Measurements from ENCODE around the gene FAM9A.

Gene FAM9A

DNA sequence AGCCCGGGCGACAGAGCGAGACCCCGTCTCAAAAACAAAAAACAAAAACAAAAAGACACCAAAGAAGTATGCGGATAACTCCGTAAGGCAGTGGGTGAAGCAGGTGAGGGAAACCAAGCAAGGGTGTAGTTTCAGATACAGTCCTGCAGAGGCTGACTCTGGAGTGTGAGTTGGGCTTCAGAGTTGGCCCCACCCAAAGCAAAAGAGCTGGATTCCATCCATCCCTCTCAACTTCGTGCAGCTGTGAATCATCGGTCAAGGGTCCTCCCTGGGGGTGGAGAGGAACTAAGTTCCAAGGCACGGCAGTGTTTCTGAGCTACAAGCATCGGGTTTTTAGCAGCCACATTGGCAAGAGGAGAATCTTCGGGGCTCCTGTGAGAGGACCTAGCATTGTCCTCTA lies 43.9 kb upstream of the FAM9A start (continued):
- TF ChIP-seq, protein P1, sequence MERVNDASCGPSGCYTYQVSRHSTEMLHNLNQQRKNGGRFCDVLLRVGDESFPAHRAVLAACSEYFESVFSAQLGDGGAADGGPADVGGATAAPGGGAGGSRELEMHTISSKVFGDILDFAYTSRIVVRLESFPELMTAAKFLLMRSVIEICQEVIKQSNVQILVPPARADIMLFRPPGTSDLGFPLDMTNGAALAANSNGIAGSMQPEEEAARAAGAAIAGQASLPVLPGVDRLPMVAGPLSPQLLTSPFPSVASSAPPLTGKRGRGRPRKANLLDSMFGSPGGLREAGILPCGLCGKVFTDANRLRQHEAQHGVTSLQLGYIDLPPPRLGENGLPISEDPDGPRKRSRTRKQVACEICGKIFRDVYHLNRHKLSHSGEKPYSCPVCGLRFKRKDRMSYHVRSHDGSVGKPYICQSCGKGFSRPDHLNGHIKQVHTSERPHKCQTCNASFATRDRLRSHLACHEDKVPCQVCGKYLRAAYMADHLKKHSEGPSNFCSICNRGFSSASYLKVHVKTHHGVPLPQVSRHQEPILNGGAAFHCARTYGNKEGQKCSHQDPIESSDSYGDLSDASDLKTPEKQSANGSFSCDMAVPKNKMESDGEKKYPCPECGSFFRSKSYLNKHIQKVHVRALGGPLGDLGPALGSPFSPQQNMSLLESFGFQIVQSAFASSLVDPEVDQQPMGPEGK (CRISPR knock-in tag; IDR thresholded peaks at IDR 0.05; ENCODE audit: borderline replicate concordance): no peak
- no peak for TF ChIP-seq ZFP3 (CRISPR knock-in tag; IDR thresholded peaks at IDR 0.05)
- TF ChIP-seq TOX (CRISPR knock-in tag; IDR thresholded peaks at IDR 0.05; ENCODE audit: borderline replicate concordance): no peak
- TF ChIP-seq, protein P2, sequence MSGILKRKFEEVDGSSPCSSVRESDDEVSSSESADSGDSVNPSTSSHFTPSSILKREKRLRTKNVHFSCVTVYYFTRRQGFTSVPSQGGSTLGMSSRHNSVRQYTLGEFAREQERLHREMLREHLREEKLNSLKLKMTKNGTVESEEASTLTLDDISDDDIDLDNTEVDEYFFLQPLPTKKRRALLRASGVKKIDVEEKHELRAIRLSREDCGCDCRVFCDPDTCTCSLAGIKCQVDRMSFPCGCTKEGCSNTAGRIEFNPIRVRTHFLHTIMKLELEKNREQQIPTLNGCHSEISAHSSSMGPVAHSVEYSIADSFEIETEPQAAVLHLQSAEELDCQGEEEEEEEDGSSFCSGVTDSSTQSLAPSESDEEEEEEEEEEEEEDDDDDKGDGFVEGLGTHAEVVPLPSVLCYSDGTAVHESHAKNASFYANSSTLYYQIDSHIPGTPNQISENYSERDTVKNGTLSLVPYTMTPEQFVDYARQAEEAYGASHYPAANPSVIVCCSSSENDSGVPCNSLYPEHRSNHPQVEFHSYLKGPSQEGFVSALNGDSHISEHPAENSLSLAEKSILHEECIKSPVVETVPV (CRISPR knock-in tag; IDR thresholded peaks at IDR 0.05): no peak
- TF ChIP-seq SNAI2 (CRISPR knock-in tag; IDR thresholded peaks at IDR 0.05): no peak

DNA sequence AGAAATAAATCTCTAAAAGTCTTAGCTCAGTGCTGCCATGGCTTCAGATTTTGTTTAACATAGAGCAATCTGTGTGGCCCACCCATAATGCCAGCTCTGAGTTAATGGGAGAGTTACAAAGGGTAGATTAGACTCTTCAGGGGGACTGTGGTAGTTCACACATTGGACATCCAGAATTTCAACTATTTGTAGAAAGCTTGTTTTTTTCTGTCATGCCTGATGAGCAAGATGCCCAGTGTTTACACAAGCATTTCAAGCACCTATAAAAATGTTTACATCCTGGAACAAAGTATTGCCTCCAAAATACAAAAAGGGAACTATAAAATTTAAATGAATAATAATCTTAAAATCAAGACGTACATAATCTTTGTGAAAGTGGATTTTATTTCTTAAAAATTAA lies 43.0 kb upstream of the FAM9A start:
- ATAC-seq: no peak
- TF ChIP-seq CSDC2 (CRISPR knock-in tag; IDR thresholded peaks at IDR 0.05) (no peak), TCF4 (CRISPR knock-in tag; IDR thresholded peaks at IDR 0.05; ENCODE audit: borderline replicate concordance) (no peak), PPARA (CRISPR knock-in tag; IDR thresholded peaks at IDR 0.05; ENCODE audit: borderline replicate concordance) (no peak), SNAI2 (CRISPR knock-in tag; IDR thresholded peaks at IDR 0.05) (no peak)
- TF ChIP-seq, protein P1 (CRISPR knock-in tag; IDR thresholded peaks at IDR 0.05; ENCODE audit: borderline replicate concordance): no peak

DNA sequence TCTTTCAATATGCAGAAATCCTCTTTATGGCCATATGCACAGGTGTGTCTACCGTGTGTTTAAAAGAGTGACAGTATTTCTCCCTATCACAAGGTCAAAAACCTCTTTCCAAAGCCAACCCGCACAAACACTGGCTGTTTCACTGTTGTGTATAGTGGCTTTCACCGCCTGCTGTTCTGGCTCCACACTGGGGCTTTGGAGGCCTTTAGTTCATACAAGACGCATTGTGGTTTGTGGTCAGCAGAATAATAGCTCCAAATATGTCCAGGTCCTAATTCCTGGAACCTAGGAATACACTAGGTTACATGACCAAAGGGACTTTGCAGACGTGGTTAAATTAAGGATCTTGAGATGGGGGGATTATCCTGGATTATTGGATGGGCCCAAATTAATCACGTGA lies 40.7 kb upstream of the FAM9A start:
- no peak for ATAC-seq
- no peak for TF ChIP-seq ARNTL (CRISPR knock-in tag; IDR thresholded peaks at IDR 0.05; ENCODE audit: borderline replicate concordance, low read depth)

DNA sequence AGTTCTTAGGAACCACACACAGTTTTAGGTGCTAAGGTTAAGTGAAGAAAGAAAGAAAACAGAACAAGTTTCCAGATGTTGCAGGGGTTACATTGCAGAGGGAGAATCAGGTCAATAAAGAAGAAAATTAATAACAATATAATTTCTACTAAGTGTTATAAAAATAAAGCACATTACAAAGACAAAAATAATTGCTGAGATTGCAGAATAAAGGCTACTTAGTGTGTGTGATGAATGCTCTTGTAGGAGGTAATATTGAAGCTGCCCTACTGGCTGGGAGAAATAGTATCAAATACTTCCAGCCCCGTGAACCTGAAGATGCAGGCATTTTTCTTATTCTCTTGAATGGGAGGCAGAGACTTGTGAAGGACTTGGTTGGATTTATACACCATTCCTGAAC lies 33.2 kb upstream of the FAM9A start:
- TF ChIP-seq CSDC2 (CRISPR knock-in tag; IDR thresholded peaks at IDR 0.05) (no peak), ARNTL (CRISPR knock-in tag; IDR thresholded peaks at IDR 0.05; ENCODE audit: borderline replicate concordance, low read depth) (no peak)
- TF ChIP-seq, protein P1 (CRISPR knock-in tag; IDR thresholded peaks at IDR 0.05; ENCODE audit: borderline replicate concordance): no peak
- ATAC-seq: no peak

DNA sequence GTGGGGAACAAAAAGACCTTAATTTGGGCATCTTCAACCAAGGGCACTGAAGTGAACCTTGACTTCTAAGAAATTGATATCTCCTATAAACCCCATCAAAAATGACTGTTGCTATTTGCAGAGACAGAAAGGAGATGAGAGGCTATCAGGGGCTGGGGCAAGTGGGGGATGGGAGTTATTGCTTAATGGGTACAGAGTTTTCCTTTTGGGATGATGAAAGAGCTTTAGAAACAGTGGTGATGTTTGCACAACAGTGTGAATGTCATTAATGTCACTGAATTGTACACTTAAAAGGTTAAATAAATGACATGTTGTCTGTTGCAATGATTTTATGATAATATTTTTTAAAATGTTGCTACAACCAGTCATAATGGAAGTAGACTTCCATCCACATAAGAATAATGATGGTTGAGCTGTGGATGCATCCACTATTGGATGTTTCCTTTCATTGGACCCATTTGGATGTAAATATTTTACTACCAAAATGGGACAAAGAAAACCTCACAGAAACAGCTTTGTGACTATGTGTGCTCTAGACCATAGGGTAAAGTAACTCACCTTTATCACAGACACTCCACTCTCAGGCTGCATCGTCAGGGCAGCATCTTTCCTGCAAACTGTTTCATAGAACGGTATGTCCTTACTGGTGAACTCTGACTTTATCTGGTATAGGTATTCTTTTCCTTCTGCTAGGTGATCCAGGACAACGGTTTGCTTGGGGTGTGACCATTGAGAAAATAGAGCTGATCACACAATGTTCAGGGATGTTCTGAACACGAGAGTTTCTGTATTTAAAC lies 31.6 kb upstream of the FAM9A start:
- TF ChIP-seq TOX (CRISPR knock-in tag; IDR thresholded peaks at IDR 0.05; ENCODE audit: borderline replicate concordance): no peak
- no peak for TF ChIP-seq OSR1 (CRISPR knock-in tag; IDR thresholded peaks at IDR 0.05)
- TF ChIP-seq, protein P3, sequence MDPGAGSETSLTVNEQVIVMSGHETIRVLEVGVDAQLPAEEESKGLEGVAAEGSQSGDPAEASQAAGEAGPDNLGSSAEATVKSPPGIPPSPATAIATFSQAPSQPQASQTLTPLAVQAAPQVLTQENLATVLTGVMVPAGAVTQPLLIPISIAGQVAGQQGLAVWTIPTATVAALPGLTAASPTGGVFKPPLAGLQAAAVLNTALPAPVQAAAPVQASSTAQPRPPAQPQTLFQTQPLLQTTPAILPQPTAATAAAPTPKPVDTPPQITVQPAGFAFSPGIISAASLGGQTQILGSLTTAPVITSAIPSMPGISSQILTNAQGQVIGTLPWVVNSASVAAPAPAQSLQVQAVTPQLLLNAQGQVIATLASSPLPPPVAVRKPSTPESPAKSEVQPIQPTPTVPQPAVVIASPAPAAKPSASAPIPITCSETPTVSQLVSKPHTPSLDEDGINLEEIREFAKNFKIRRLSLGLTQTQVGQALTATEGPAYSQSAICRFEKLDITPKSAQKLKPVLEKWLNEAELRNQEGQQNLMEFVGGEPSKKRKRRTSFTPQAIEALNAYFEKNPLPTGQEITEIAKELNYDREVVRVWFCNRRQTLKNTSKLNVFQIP (CRISPR knock-in tag; IDR thresholded peaks at IDR 0.05; ENCODE audit: borderline replicate concordance, low read depth): no peak
- TF ChIP-seq SNAI2 (CRISPR knock-in tag; IDR thresholded peaks at IDR 0.05): no peak
- no peak for TF ChIP-seq ESRRG (CRISPR knock-in tag; IDR thresholded peaks at IDR 0.05)
- TF ChIP-seq CSDC2 (CRISPR knock-in tag; IDR thresholded peaks at IDR 0.05): no peak
- no peak for TF ChIP-seq ZFP3 (CRISPR knock-in tag; IDR thresholded peaks at IDR 0.05)
- ATAC-seq: no peak

DNA sequence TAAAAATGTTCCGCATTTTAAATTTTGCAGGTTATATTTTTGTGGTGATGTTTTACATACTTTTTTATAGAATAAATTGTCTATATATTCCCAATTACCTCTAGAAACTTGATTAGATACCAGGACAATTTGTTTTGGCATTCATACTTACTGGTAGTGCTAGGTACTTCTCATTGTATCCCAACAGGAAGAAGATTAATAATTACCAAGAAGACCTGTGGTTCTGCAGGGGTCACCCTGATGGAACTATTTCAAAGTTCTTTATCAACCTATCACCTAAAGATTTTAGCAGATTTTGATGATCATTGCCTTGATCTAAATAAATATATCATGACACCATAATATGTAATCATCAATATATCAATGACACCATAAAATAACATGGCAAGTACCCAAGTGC lies 22.5 kb upstream of the FAM9A start:
- no peak for ATAC-seq
- TF ChIP-seq BACH2 (CRISPR knock-in tag; IDR thresholded peaks at IDR 0.05; ENCODE audit: borderline replicate concordance): no peak
- TF ChIP-seq, protein P4, sequence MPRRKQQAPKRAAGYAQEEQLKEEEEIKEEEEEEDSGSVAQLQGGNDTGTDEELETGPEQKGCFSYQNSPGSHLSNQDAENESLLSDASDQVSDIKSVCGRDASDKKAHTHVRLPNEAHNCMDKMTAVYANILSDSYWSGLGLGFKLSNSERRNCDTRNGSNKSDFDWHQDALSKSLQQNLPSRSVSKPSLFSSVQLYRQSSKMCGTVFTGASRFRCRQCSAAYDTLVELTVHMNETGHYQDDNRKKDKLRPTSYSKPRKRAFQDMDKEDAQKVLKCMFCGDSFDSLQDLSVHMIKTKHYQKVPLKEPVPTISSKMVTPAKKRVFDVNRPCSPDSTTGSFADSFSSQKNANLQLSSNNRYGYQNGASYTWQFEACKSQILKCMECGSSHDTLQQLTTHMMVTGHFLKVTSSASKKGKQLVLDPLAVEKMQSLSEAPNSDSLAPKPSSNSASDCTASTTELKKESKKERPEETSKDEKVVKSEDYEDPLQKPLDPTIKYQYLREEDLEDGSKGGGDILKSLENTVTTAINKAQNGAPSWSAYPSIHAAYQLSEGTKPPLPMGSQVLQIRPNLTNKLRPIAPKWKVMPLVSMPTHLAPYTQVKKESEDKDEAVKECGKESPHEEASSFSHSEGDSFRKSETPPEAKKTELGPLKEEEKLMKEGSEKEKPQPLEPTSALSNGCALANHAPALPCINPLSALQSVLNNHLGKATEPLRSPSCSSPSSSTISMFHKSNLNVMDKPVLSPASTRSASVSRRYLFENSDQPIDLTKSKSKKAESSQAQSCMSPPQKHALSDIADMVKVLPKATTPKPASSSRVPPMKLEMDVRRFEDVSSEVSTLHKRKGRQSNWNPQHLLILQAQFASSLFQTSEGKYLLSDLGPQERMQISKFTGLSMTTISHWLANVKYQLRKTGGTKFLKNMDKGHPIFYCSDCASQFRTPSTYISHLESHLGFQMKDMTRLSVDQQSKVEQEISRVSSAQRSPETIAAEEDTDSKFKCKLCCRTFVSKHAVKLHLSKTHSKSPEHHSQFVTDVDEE (CRISPR knock-in tag; IDR thresholded peaks at IDR 0.05): no peak

Data from SK-N-SH treated with all-trans-retinoic acid at 6 μM for 48 hours (cell line).